Upper lobe of left lung (tissue), 4 donors: ENCODE data around the gene UGT1A9.

Source experiments
- POLR2AphosphoS5 ChIP-seq, 2 donors: sonication (generic); formaldehyde crosslinking; IDR thresholded peaks; one replicate each; pipeline ENCODE4 v1.5.1; 2017; ENCODE audit warnings: antibody characterized with exemption in 2 of 2
- TF ChIP-seq, protein P1 (sequence below), 6 experiments: fragments of 450-650 bp in 4 of 6; fragments of 200-600 bp in 2 of 6; sonication (generic) in 2 of 6; IDR thresholded peaks; one replicate each; pipeline ENCODE4 v1.5.1; 2016 to 2019; ENCODE audit warnings: antibody characterized with exemption in 6 of 6

DNA sequence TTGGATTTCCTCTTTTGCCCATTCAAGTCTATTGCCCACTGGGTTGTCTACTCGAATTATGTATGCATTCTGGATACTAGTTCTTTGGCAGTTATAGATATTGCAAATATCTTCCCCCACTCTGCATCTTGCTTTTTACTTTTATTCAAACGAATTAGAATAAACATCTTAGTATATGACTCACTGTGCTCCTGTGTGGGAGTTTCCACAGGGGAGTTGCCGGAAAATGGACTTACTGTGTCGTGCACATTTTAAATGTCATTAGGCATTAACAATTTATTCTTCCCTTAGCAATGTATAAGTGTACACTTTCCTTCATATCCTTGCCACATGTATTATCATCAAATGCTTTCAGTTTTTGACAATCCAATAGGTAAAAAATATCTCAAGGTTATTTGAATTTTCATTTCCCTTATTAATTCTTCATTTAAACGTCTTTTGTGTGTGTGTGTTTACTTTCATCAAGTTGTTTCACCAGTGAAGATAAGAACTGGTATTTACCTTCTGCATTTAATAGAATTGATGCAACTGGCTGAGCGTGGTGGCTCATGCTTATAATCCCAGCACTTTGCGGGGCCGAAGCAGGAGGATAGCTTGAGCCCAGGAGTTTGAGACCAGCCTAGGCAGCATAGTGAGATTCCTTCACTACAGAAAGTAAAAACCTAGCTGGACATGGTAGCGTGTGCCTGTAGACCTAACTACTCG is 36.4 kb downstream of the UGT1A9 start:
- TF ChIP-seq, protein P1, sequence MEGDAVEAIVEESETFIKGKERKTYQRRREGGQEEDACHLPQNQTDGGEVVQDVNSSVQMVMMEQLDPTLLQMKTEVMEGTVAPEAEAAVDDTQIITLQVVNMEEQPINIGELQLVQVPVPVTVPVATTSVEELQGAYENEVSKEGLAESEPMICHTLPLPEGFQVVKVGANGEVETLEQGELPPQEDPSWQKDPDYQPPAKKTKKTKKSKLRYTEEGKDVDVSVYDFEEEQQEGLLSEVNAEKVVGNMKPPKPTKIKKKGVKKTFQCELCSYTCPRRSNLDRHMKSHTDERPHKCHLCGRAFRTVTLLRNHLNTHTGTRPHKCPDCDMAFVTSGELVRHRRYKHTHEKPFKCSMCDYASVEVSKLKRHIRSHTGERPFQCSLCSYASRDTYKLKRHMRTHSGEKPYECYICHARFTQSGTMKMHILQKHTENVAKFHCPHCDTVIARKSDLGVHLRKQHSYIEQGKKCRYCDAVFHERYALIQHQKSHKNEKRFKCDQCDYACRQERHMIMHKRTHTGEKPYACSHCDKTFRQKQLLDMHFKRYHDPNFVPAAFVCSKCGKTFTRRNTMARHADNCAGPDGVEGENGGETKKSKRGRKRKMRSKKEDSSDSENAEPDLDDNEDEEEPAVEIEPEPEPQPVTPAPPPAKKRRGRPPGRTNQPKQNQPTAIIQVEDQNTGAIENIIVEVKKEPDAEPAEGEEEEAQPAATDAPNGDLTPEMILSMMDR (IDR thresholded peaks at IDR 0.05), result no peak
- no peak for TF ChIP-seq POLR2AphosphoS5 (IDR thresholded peaks at IDR 0.05)
